ENCODE data around the gene ZNF835. TPM values are rescaled to one million over a fixed set of nuclear protein-coding genes. Genes with fewer than 3 reads are reported as not detected.

ZNF835 gene
- polyA plus RNA-seq, 1 donor from 2014 or later, result not detected

DNA sequence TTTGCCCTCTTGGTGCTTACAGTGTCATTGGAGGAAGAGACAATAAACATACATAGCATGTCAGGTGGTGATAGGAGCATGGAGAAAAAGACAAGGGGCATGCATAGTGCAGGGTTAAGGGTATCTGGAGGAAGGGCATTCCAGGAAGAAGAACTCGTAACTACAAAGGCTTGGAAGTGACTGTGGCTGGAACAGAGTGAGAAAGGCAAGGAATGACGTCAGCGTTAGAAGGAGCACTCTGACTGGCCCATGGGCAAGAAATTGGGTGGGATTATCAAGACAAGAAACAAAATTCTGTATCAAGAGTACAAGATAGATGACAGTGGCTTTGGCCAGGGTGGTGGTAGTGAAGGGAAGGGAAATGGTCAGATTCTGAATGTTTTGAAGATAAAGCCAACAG, 17.4 kb downstream of the ZNF835 start:
- Histone ChIP-seq H3K36me3 (ENCODE audit: insufficient read depth, low read length) (no peaks in the 10 kb centered on the region), H4K20me1 (ENCODE audit: insufficient read depth) (no peaks in the 10 kb centered on the region), H3K79me2 (replicated peaks; ENCODE audit: insufficient read depth, low read length) (no peaks in the 10 kb centered on the region), H3K9ac (ENCODE audit: low read length) (no peak overlapping the region), H3K4me2 (ENCODE audit: low read length) (no peak overlapping the region), H3K4me3 (ENCODE audit: low read length) (no peak overlapping the region), H3K27ac (ENCODE audit: low read length) (no peak overlapping the region), H3K27me3 (ENCODE audit: insufficient read depth, low read depth, low read length) (no peaks in the 10 kb centered on the region), H3K9me2 (ENCODE audit: insufficient read depth, low read length) (no peaks in the 10 kb centered on the region), H3F3A (ENCODE audit: insufficient read depth, low read length, poor library complexity, severe bottlenecking) (no peaks in the 10 kb centered on the region), H3K9me3 (ENCODE audit: low read length) (peaks cover 13% of the 10 kb centered on the region), H2AFZ (ENCODE audit: low read depth, low read length) (no peak overlapping the region)
- TF ChIP-seq SMC3 (conservative IDR thresholded peaks at IDR 0.05; ENCODE audit: poor library complexity) (no peak), POLR2AphosphoS5 (IDR thresholded peaks at IDR 0.05) (no peak), EZH2 (IDR thresholded peaks at IDR 0.05; ENCODE audit: borderline replicate concordance, insufficient read depth, low read length, poor library complexity, severe bottlenecking) (no peak), RAD21 (conservative IDR thresholded peaks at IDR 0.05) (no peak), EP300 (conservative IDR thresholded peaks at IDR 0.05; ENCODE audit: poor library complexity, severe bottlenecking) (no peak)
- TF ChIP-seq, protein P1, sequence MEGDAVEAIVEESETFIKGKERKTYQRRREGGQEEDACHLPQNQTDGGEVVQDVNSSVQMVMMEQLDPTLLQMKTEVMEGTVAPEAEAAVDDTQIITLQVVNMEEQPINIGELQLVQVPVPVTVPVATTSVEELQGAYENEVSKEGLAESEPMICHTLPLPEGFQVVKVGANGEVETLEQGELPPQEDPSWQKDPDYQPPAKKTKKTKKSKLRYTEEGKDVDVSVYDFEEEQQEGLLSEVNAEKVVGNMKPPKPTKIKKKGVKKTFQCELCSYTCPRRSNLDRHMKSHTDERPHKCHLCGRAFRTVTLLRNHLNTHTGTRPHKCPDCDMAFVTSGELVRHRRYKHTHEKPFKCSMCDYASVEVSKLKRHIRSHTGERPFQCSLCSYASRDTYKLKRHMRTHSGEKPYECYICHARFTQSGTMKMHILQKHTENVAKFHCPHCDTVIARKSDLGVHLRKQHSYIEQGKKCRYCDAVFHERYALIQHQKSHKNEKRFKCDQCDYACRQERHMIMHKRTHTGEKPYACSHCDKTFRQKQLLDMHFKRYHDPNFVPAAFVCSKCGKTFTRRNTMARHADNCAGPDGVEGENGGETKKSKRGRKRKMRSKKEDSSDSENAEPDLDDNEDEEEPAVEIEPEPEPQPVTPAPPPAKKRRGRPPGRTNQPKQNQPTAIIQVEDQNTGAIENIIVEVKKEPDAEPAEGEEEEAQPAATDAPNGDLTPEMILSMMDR (IDR thresholded peaks at IDR 0.05; ENCODE audit: poor library complexity, severe bottlenecking), result no peak
- TF ChIP-seq, protein P2, sequence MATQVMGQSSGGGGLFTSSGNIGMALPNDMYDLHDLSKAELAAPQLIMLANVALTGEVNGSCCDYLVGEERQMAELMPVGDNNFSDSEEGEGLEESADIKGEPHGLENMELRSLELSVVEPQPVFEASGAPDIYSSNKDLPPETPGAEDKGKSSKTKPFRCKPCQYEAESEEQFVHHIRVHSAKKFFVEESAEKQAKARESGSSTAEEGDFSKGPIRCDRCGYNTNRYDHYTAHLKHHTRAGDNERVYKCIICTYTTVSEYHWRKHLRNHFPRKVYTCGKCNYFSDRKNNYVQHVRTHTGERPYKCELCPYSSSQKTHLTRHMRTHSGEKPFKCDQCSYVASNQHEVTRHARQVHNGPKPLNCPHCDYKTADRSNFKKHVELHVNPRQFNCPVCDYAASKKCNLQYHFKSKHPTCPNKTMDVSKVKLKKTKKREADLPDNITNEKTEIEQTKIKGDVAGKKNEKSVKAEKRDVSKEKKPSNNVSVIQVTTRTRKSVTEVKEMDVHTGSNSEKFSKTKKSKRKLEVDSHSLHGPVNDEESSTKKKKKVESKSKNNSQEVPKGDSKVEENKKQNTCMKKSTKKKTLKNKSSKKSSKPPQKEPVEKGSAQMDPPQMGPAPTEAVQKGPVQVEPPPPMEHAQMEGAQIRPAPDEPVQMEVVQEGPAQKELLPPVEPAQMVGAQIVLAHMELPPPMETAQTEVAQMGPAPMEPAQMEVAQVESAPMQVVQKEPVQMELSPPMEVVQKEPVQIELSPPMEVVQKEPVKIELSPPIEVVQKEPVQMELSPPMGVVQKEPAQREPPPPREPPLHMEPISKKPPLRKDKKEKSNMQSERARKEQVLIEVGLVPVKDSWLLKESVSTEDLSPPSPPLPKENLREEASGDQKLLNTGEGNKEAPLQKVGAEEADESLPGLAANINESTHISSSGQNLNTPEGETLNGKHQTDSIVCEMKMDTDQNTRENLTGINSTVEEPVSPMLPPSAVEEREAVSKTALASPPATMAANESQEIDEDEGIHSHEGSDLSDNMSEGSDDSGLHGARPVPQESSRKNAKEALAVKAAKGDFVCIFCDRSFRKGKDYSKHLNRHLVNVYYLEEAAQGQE (IDR thresholded peaks at IDR 0.05; ENCODE audit: borderline replicate concordance), result no peak

DNA sequence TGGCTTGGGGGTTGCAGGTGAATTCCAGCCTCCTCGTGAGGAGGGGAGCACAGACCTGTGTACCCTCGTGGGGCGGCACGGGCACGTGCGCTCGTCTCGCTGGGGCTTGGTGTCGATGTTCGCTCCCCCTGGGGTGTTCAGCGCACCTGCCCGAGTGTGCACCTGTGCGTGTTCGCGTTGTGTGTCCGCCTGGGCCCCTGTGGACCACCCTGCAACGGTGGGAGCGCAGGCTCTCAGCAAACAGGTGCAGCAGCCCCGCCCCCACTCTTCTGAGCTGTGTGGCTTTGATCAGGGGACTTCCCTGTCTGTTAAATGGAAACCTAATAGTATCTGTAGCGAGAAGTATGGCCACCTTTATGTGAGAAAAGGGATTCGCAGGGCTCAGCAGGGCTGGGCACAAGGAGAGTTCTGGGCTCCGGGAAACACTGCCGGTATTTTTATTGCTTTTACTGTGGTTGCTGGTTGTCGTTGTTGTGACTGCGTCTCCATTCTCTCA, 28.0 kb downstream of the ZNF835 start:
- Histone ChIP-seq H4K20me1 (ENCODE audit: insufficient read depth) (no peaks in the 10 kb centered on the region), H3K4me2 (ENCODE audit: low read length) (no peak overlapping the region), H2AFZ (ENCODE audit: low read depth, low read length) (no peak overlapping the region), H3K79me2 (replicated peaks; ENCODE audit: insufficient read depth, low read length) (no peaks in the 10 kb centered on the region), H3K9me3 (ENCODE audit: low read length) (peaks cover 30% of the 10 kb centered on the region), H3K9ac (ENCODE audit: low read length) (no peak overlapping the region), H3F3A (ENCODE audit: insufficient read depth, low read length, poor library complexity, severe bottlenecking) (no peaks in the 10 kb centered on the region), H3K9me2 (ENCODE audit: insufficient read depth, low read length) (no peaks in the 10 kb centered on the region), H3K27ac (ENCODE audit: low read length) (no peak overlapping the region), H3K27me3 (ENCODE audit: insufficient read depth, low read depth, low read length) (no peaks in the 10 kb centered on the region), H3K36me3 (ENCODE audit: insufficient read depth, low read length) (no peaks in the 10 kb centered on the region), H3K4me3 (ENCODE audit: low read length) (no peak overlapping the region)
- TF ChIP-seq SMC3 (conservative IDR thresholded peaks at IDR 0.05; ENCODE audit: poor library complexity), result no peak
- TF ChIP-seq MXI1 (conservative IDR thresholded peaks at IDR 0.05; ENCODE audit: poor library complexity, severe bottlenecking), result no peak
- no peak for TF ChIP-seq POLR2AphosphoS5 (IDR thresholded peaks at IDR 0.05)
- TF ChIP-seq, protein P2 (IDR thresholded peaks at IDR 0.05; ENCODE audit: borderline replicate concordance), result no peak
- no peak for TF ChIP-seq EP300 (conservative IDR thresholded peaks at IDR 0.05; ENCODE audit: poor library complexity, severe bottlenecking)
- TF ChIP-seq, protein P1 (IDR thresholded peaks at IDR 0.05; ENCODE audit: poor library complexity, severe bottlenecking), result no peak
- no peak for TF ChIP-seq EZH2 (IDR thresholded peaks at IDR 0.05; ENCODE audit: borderline replicate concordance, insufficient read depth, low read length, poor library complexity, severe bottlenecking)
- no peak for TF ChIP-seq RAD21 (conservative IDR thresholded peaks at IDR 0.05)
- no peak for TF ChIP-seq TAF1 (IDR thresholded peaks at IDR 0.05; ENCODE audit: low read depth)

Data from neural cell (in vitro differentiated cells).